OCI-LY1 (cell line): Measurements from ENCODE around the gene IFT74.

ENCODE experiments used
- CTCF ChIP-seq: fragments of 200-600 bp; sonication (generic), shearing (Covaris generic); IDR thresholded peaks from 2 replicates; pipeline ENCODE4 v1.5.1; 2017; ENCODE audit warnings: mild to moderate bottlenecking, antibody characterized with exemption, low read length, moderate library complexity, mixed read lengths
- EZH2 ChIP-seq: fragments of 200-600 bp; sonication (generic), shearing (Covaris generic); IDR thresholded peaks from 2 replicates; pipeline ENCODE4 v1.8.0; 2017; ENCODE audit warnings: borderline replicate concordance, mixed run types, mild to moderate bottlenecking, antibody characterized with exemption, low read length, moderate library complexity, mixed read lengths

DNA sequence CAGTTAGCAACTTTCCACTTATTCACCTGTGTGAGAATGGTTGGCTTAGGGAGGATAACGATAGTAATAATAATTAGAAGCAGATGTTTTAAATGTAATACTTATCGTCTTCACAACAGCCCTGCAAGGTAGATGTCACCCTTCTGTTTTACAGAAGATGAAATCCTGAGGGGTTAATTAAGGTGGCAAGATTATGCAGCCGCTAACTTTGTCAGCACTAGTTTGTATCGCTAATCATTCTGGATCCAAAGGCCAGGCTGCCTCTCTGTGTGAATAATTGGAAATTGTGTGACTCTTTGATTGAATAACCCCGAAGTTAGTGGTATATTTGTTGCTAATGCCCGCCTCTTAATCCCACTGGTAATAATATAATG lies 635 bp downstream of the IFT74 start:
- no peak for TF ChIP-seq CTCF
- TF ChIP-seq EZH2, result no peak
